ENCODE measurements around the gene ARHGAP18. TPM values are rescaled to one million over a fixed set of nuclear protein-coding genes. Genes with fewer than 3 reads are reported as not detected.
A peak's percentile ranks its signal among the peaks of the same experiment; 100 is the strongest.

Gene ARHGAP18
- total and polyA plus RNA-seq, 2 of the 13 experiments (the other 11 are each of a cell fraction or from before 2014, with no cell fraction given), result 58.2 to 115 TPM

GRCh38 chr6:129748212-129748900 lies 38.4 kb upstream of the ARHGAP18 start (continued):
- TF ChIP-seq CSRNP2 (CRISPR knock-in tag; conservative IDR thresholded peaks at IDR 0.05; ENCODE audit: low read depth) (no peak), TBL1XR1 (IDR thresholded peaks at IDR 0.05; ENCODE audit: borderline replicate concordance, low read length, partially characterized antibody) (no peak), SMARCC2 (IDR thresholded peaks at IDR 0.05) (no peak), DDIT3 (CRISPR knock-in tag; IDR thresholded peaks at IDR 0.05) (no peak), KLF9 (CRISPR knock-in tag; IDR thresholded peaks at IDR 0.05; ENCODE audit: low read depth) (no peak), ZFAT (CRISPR knock-in tag; conservative IDR thresholded peaks at IDR 0.05) (0 out of 2 replicates have a peak, but pooled peaks have one; percentile 26), RXRA (CRISPR knock-in tag; IDR thresholded peaks at IDR 0.05) (no peak), ZNF564 (CRISPR knock-in tag; IDR thresholded peaks at IDR 0.05) (no peak), ZNF143 (CRISPR knock-in tag; IDR thresholded peaks at IDR 0.05) (no peak), STAG1 (CRISPR knock-in tag; IDR thresholded peaks at IDR 0.05) (peak; percentile 8; the same call in 1 of the 2 replicates), ZFP36L1 (CRISPR knock-in tag; IDR thresholded peaks at IDR 0.05) (no peak), HNF4A (CRISPR knock-in tag; IDR thresholded peaks at IDR 0.05) (0 out of 2 replicates have a peak, but pooled peaks have one; percentile 19), ZNF367 (CRISPR knock-in tag; IDR thresholded peaks at IDR 0.05; ENCODE audit: borderline replicate concordance) (no peak), MNT (IDR thresholded peaks at IDR 0.05) (no peak), NR2F2 (IDR thresholded peaks at IDR 0.05; ENCODE audit: borderline replicate concordance, low read depth) (no peak), NFE2L2 (IDR thresholded peaks at IDR 0.05; ENCODE audit: low read length) (no peak), CBFB (CRISPR knock-in tag; IDR thresholded peaks at IDR 0.05) (no peak), ZNF83 (CRISPR knock-in tag; IDR thresholded peaks at IDR 0.05; ENCODE audit: borderline replicate concordance) (no peak), DR1 (CRISPR knock-in tag; IDR thresholded peaks at IDR 0.05) (no peak), IRF2 (CRISPR knock-in tag; IDR thresholded peaks at IDR 0.05) (0 out of 2 replicates have a peak, but pooled peaks have one; percentile 67), FOSL1 (CRISPR knock-in tag; IDR thresholded peaks at IDR 0.05; ENCODE audit: borderline replicate concordance) (no peak), ZSCAN22 (CRISPR knock-in tag; IDR thresholded peaks at IDR 0.05) (no peak), ZNF280D (CRISPR knock-in tag; IDR thresholded peaks at IDR 0.05) (no peak), NCOA2 (CRISPR knock-in tag; IDR thresholded peaks at IDR 0.05) (peak; percentile 38; the same call in 1 of the 2 replicates), CEBPB (IDR thresholded peaks at IDR 0.05; ENCODE audit: borderline replicate concordance, low read depth, low read length) (peak; percentile 91), TEAD3 (CRISPR knock-in tag; optimal IDR thresholded peaks at IDR 0.05; ENCODE audit: borderline replicate concordance) (peak; percentile 99), ZNF782 (CRISPR knock-in tag; IDR thresholded peaks at IDR 0.05; ENCODE audit: borderline replicate concordance) (no peak)
